Gastroesophageal sphincter (tissue), 4 donors: ENCODE data around the gene STYK1. TPM values are rescaled to one million over a fixed set of nuclear protein-coding genes. Genes with fewer than 3 reads are reported as not detected.

Source experiments
- ATAC-seq: fragments of 150-250 bp; one replicate; pipeline ENCODE4 v1.9.1; 2016; ENCODE audit warnings: mild to moderate bottlenecking, moderate library complexity
- H3K27ac ChIP-seq, 4 donors: fragments of 200-600 bp; sonication (generic) in 3 of 4; 1 replicate in 3 of 4; 2 replicates in 1 of 4; pipeline ENCODE4 v1.5.1; 2016 to 2019
- H3K27me3 ChIP-seq: fragments of 200-600 bp; sonication (generic); one replicate; pipeline ENCODE4 v1.5.1; 2019
- H3K36me3 ChIP-seq, 2 donors: fragments of 200-600 bp; sonication (generic); one replicate each; pipeline ENCODE4 v1.5.1; 2019; ENCODE audit warnings: control low read depth in 1 of 2
- H3K4me1 ChIP-seq, 3 donors: fragments of 200-600 bp; sonication (generic); 1 replicate in 2 of 3; 2 replicates in 1 of 3; pipeline ENCODE4 v1.5.1; 2016 to 2019; ENCODE audit warnings: control low read depth in 2 of 3
- H3K4me3 ChIP-seq, 2 donors: fragments of 200-600 bp; sonication (generic); one replicate each; pipeline ENCODE4 v1.5.1; 2019; ENCODE audit warnings: mild to moderate bottlenecking in 1 of 2, moderate library complexity in 1 of 2
- H3K9me3 ChIP-seq, 3 donors: fragments of 200-600 bp; sonication (generic); one replicate each; pipeline ENCODE4 v1.5.1; 2017 to 2019; ENCODE audit warnings: control low read depth in 2 of 3
- EP300 ChIP-seq: sonication (generic); formaldehyde crosslinking; IDR thresholded peaks from one replicate; pipeline ENCODE4 v1.6.1; 2017; ENCODE audit warnings: antibody characterized with exemption, mild to moderate bottlenecking
- POLR2A ChIP-seq, 2 donors: fragments of 450-650 bp; IDR thresholded peaks; one replicate each; pipeline ENCODE4 v1.6.1; 2017; ENCODE audit warnings: antibody characterized with exemption in 2 of 2, mild to moderate bottlenecking in 2 of 2, moderate library complexity in 1 of 2
- POLR2AphosphoS5 ChIP-seq: sonication (generic); formaldehyde crosslinking; IDR thresholded peaks from one replicate; pipeline ENCODE4 v1.6.1; 2017; ENCODE audit warnings: antibody characterized with exemption
- WGBS, 2 donors: methylation state at CpG; one replicate each; pipeline ENCODE4 v1.1.5; 2018; ENCODE audit warnings: low coverage in 1 of 2; 5-methylcytosine and 5-hydroxymethylcytosine counted together
- total RNA-seq, 4 donors: library from RNA; depleted of rRNA; stranded (reverse); fragments of >200 nt; gene quantifications; one replicate each; pipeline ENCODE4 v1.1.0, GENCODE V29; 2016
- TF ChIP-seq, protein P1 (sequence below), 4 experiments: fragments of 200-600 bp in 2 of 4; fragments of 450-650 bp in 2 of 4; sonication (generic) in 1 of 4; IDR thresholded peaks; one replicate each; pipeline ENCODE4 v1.5.1; 2017 to 2019; ENCODE audit warnings: antibody characterized with exemption in 4 of 4, mild to moderate bottlenecking in 2 of 4, moderate library complexity in 2 of 4

STYK1 gene
- total RNA-seq, 4 donors from 2014 or later = 0.40 to 0.77 (median 0.62) TPM; not detected in 1

DNA sequence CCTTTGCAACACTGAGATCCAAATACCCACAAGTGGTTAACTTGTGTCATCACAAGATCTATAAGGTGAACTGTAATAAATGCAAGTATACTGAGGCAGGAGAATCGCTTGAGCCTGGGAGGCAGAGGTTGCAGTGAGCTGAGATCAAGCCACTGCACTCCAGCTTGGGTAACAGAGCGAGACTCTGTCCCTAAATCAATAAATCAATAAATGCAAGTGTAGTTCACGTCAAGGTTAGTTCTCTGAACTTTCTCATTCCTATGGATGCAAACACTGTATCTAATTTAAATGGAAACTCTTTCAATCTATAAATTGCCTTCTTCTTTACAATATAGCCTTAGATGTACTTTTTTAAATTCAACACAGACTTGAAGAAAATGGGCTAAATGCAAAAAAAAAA is 63.7 kb downstream of the STYK1 start:
- no peak for TF ChIP-seq EP300
- TF ChIP-seq POLR2A (IDR thresholded peaks at IDR 0.05) = no peak
- TF ChIP-seq POLR2AphosphoS5 = no peak
- TF ChIP-seq, protein P1, sequence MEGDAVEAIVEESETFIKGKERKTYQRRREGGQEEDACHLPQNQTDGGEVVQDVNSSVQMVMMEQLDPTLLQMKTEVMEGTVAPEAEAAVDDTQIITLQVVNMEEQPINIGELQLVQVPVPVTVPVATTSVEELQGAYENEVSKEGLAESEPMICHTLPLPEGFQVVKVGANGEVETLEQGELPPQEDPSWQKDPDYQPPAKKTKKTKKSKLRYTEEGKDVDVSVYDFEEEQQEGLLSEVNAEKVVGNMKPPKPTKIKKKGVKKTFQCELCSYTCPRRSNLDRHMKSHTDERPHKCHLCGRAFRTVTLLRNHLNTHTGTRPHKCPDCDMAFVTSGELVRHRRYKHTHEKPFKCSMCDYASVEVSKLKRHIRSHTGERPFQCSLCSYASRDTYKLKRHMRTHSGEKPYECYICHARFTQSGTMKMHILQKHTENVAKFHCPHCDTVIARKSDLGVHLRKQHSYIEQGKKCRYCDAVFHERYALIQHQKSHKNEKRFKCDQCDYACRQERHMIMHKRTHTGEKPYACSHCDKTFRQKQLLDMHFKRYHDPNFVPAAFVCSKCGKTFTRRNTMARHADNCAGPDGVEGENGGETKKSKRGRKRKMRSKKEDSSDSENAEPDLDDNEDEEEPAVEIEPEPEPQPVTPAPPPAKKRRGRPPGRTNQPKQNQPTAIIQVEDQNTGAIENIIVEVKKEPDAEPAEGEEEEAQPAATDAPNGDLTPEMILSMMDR (IDR thresholded peaks at IDR 0.05) = no peak
- WGBS, 2 donors = 88 to 94% methylated on average over 3 of the region's 3 CpGs
- no peaks in the 10 kb centered on the region for H3K27me3 ChIP-seq
- H3K4me1 ChIP-seq = peaks cover 2 to 24% (median 7%) of the 10 kb centered on the region in 3 donors
- no peak overlapping the region for H3K4me3 ChIP-seq
- ATAC-seq = no peak
- H3K9me3 ChIP-seq = no peaks in the 10 kb centered on the region
- H3K36me3 ChIP-seq = peaks cover 0 to 47% of the 10 kb centered on the region in 2 donors
- no peak overlapping the region for H3K27ac ChIP-seq

DNA sequence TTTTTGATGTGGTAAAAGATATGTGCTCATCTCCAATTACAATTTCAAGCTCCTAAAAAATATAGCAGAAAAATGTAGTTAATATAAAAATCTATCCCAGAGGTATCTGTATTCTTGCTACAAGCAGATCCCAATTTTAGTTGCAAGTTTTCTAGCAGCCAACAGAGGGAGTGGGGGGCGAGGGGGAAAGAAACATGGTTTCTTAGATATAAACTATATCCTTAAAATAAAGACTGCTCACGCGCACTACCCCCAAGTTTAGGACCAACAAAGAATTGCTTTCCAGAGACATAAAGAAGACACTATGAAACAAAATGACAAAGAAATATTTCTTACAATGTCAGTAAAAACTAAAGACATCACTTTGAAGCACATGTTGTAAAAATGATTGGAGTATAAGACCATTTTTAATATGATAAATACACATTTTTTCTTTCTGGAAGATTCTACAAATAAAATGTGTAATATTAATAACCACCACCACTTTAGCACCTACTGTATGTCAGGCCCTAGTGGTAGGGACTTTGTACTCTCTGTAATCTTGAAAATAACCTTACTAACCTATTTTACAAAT is 65.9 kb downstream of the STYK1 start:
- Histone ChIP-seq H3K9me3 (no peaks in the 10 kb centered on the region), H3K4me1 (peaks cover 2 to 23% (median 7%) of the 10 kb centered on the region in 3 donors), H3K27me3 (no peaks in the 10 kb centered on the region), H3K36me3 (peaks cover 0 to 56% of the 10 kb centered on the region in 2 donors), H3K27ac (no peak overlapping the region), H3K4me3 (no peak overlapping the region)
- WGBS, 2 donors = 80 to 81% methylated on average over 3 of the region's 3 CpGs
- no peak for ATAC-seq
- TF ChIP-seq POLR2A (IDR thresholded peaks at IDR 0.05) = no peak
- no peak for TF ChIP-seq POLR2AphosphoS5
- TF ChIP-seq, protein P1 (IDR thresholded peaks at IDR 0.05) = no peak
- no peak for TF ChIP-seq EP300

DNA sequence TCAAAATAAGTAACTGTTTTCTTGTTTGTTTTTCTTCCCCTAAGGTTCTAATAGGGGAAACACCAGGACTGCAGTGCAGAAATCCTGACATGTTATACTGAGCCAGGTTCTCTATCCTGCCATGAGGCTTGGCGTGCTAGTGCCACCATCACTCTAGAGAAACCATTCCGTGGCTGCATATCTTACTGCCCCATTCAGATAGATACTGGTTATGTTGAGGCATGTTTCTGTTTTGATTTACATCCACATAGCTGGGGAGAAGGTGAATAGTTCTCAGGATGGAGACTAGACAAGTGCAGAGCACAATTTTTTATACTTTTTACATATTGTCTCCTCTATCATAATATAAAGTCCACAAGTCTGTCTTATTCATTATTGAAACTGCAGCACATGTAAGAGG is 72.0 kb downstream of the STYK1 start:
- no peak for ATAC-seq
- TF ChIP-seq EP300 = no peak
- no peak for TF ChIP-seq POLR2A (IDR thresholded peaks at IDR 0.05)
- TF ChIP-seq, protein P1 (IDR thresholded peaks at IDR 0.05) = no peak
- TF ChIP-seq POLR2AphosphoS5 = no peak
- no peaks in the 10 kb centered on the region for H3K9me3 ChIP-seq
- no peaks in the 10 kb centered on the region for H3K27me3 ChIP-seq
- no peak overlapping the region for H3K27ac ChIP-seq
- WGBS, 2 donors = 83 to 86% methylated on average over 2 of the region's 2 CpGs
- peaks cover 0 to 44% of the 10 kb centered on the region in 2 donors for H3K36me3 ChIP-seq
- H3K4me3 ChIP-seq = no peak overlapping the region
- H3K4me1 ChIP-seq = no peaks in the 10 kb centered on the region

DNA sequence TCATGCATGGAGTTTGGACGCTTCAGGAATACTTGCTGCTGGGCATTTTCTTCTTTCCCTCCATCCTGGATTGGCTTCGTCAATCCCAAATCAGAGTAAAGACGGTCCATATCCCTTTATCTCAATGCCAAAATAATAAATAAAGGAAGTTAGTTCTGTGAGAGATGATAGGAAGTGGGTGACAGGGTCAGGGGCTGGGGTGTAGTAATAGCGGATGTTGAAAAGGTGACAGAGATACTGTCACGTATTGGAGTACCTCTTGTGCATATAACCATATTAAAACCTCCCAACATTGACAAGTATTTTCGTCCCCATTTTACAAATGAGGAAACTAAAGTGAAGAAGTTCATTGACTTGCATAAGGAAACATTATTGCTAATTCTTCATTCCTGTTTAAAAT is 72.9 kb downstream of the STYK1 start:
- H3K9me3 ChIP-seq = no peaks in the 10 kb centered on the region
- no peak overlapping the region for H3K27ac ChIP-seq
- H3K4me3 ChIP-seq = no peak overlapping the region
- no peak for TF ChIP-seq EP300
- TF ChIP-seq POLR2AphosphoS5 = no peak
- TF ChIP-seq POLR2A (IDR thresholded peaks at IDR 0.05) = no peak
- TF ChIP-seq, protein P1 (IDR thresholded peaks at IDR 0.05) = no peak
- H3K4me1 ChIP-seq = no peaks in the 10 kb centered on the region
- H3K27me3 ChIP-seq = no peaks in the 10 kb centered on the region
- WGBS, 2 donors = 75 to 87% methylated on average over 5 to 6 of the region's 6 CpGs
- peaks cover 0 to 41% of the 10 kb centered on the region in 2 donors for H3K36me3 ChIP-seq
- ATAC-seq = no peak

DNA sequence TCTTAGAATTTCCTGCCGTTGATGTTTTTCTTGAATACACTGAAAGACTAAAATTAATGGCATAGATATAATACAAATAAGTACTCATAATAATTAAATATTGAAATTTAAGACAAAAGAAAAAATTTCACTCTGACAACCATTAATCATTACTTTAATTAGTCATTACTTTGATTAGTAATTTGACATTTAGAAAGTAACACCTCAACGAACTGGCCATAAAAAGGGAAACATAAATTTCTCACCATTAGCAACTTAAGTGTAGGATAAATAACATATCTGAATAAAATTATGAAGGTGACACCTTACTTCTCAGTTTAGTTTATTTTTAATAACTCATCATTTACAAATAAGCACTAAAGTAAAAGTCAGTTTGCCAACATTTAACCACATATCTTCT is 78.0 kb downstream of the STYK1 start:
- H3K36me3 ChIP-seq = peaks cover 0 to 47% of the 10 kb centered on the region in 2 donors
- no peak overlapping the region for H3K4me3 ChIP-seq
- no peak overlapping the region for H3K27ac ChIP-seq
- 70 to 88% methylated on average over 1 to 2 of the region's 2 CpGs for WGBS, 2 donors
- no peaks in the 10 kb centered on the region for H3K27me3 ChIP-seq
- no peaks in the 10 kb centered on the region for H3K4me1 ChIP-seq
- no peaks in the 10 kb centered on the region for H3K9me3 ChIP-seq
- TF ChIP-seq EP300 = no peak
- TF ChIP-seq, protein P1 (IDR thresholded peaks at IDR 0.05) = no peak
- TF ChIP-seq POLR2AphosphoS5 = no peak
- TF ChIP-seq POLR2A (IDR thresholded peaks at IDR 0.05) = no peak
- no peak for ATAC-seq
